ENCODE data around the gene IRF4.
"Not testable (repeated sequence)": the region's sequence is repeated elsewhere in the genome, so short reads cannot be mapped to it uniquely, and the experiment has no call there.

Gene IRF4

GRCh38 chr6:423055-423798, 31.7 kb downstream of the IRF4 start:
- no peak for DNase-seq

GRCh38 chr6:423799-424345, 32.3 kb downstream of the IRF4 start:
- DNase-seq: no peak

GRCh38 chr6:424741-425417, 33.3 kb downstream of the IRF4 start:
- no peak for DNase-seq

GRCh38 chr6:425418-425788, 33.9 kb downstream of the IRF4 start:
- not testable (repeated sequence) for DNase-seq

- DNase-seq: not testable (repeated sequence)
These were observed 34.7 kb downstream of the IRF4 start for GRCh38 chr6:426198-426738.

GRCh38 chr6:428047-428603, 36.6 kb downstream of the IRF4 start:
- no peak for DNase-seq

- DNase-seq: no peak
These were observed 38.1 kb downstream of the IRF4 start for GRCh38 chr6:429515-430121.

GRCh38 chr6:431504-431903, 40.0 kb downstream of the IRF4 start:
- no peak for DNase-seq

GRCh38 chr6:431986-432385, 40.4 kb downstream of the IRF4 start:
- peak; percentile 25 for DNase-seq

GRCh38 chr6:434051-434705, 42.6 kb downstream of the IRF4 start:
- DNase-seq: no peak

- DNase-seq: no peak
These were observed 44.1 kb downstream of the IRF4 start for GRCh38 chr6:435441-436307.

- no peak for DNase-seq
These were observed 44.9 kb downstream of the IRF4 start for GRCh38 chr6:436308-437036.

GRCh38 chr6:437037-437392, 45.5 kb downstream of the IRF4 start:
- no peak for DNase-seq

GRCh38 chr6:438634-439170, 47.1 kb downstream of the IRF4 start:
- DNase-seq: no peak

GRCh38 chr6:439641-440167, 48.2 kb downstream of the IRF4 start:
- no peak for DNase-seq

GRCh38 chr6:441126-441920, 49.8 kb downstream of the IRF4 start:
- no peak for DNase-seq

GRCh38 chr6:443621-444159, 52.1 kb downstream of the IRF4 start:
- DNase-seq: no peak

- peak; percentile 66 for DNase-seq
These were observed 53.2 kb downstream of the IRF4 start for GRCh38 chr6:444653-445275.
